ENCODE results near the gene RAB3GAP2.

Gene RAB3GAP2

GRCh38 chr1:220291580-220291979 is 19.3 kb upstream of the RAB3GAP2 start:
- no peak for DNase-seq (ENCODE audit: low read depth, low spot score)
- no peak overlapping the region for H3K4me3 ChIP-seq (ENCODE audit: low read depth, low read length)
- no peak for TF ChIP-seq CTCF (IDR thresholded peaks at IDR 0.05; ENCODE audit: low read depth, low read length)
- in situ Hi-C loops (cut with HindIII; ENCODE audit: low sequenced_read_pairs), result no loop called here

GRCh38 chr1:220290140-220290761 is 18.0 kb upstream of the RAB3GAP2 start:
- no peak for DNase-seq (ENCODE audit: low read depth, low spot score)
- TF ChIP-seq CTCF (IDR thresholded peaks at IDR 0.05; ENCODE audit: low read depth, low read length), result no peak
- no peak overlapping the region for H3K4me3 ChIP-seq (ENCODE audit: low read depth, low read length)
- in situ Hi-C loops (cut with HindIII; ENCODE audit: low sequenced_read_pairs), result no loop called here

GRCh38 chr1:220287129-220287528 is 14.9 kb upstream of the RAB3GAP2 start:
- no peak for TF ChIP-seq CTCF (IDR thresholded peaks at IDR 0.05; ENCODE audit: low read depth, low read length)
- in situ Hi-C loops (cut with HindIII; ENCODE audit: low sequenced_read_pairs), result no loop called here
- DNase-seq (ENCODE audit: low read depth, low spot score), result no peak
- H3K4me3 ChIP-seq (ENCODE audit: low read depth, low read length), result no peak overlapping the region

- in situ Hi-C loops (cut with HindIII; ENCODE audit: low sequenced_read_pairs), result no loop called here
Observed at GRCh38 chr1:220283625-220284024, 11.4 kb upstream of the RAB3GAP2 start.

GRCh38 chr1:220281159-220281574 is 8.9 kb upstream of the RAB3GAP2 start:
- in situ Hi-C loops (cut with HindIII; ENCODE audit: low sequenced_read_pairs), result no loop called here
- peak; percentile 48 for TF ChIP-seq CTCF (IDR thresholded peaks at IDR 0.05; ENCODE audit: low read depth, low read length)
- DNase-seq (ENCODE audit: low read depth, low spot score), result no peak

More at GRCh38 chr1:220283625-220284024, 11.4 kb upstream of the RAB3GAP2 start:
- TF ChIP-seq CTCF (IDR thresholded peaks at IDR 0.05; ENCODE audit: low read depth, low read length), result no peak
- H3K4me3 ChIP-seq (ENCODE audit: low read depth, low read length), result no peak overlapping the region
- DNase-seq (ENCODE audit: low read depth, low spot score), result no peak

GRCh38 chr1:220280249-220280648 is 8.0 kb upstream of the RAB3GAP2 start:
- no peak for TF ChIP-seq CTCF (IDR thresholded peaks at IDR 0.05; ENCODE audit: low read depth, low read length)
- DNase-seq (ENCODE audit: low read depth, low spot score), result no peak
- in situ Hi-C loops (cut with HindIII; ENCODE audit: low sequenced_read_pairs), result no loop called here
- H3K4me3 ChIP-seq (ENCODE audit: low read depth, low read length), result no peak overlapping the region

More at GRCh38 chr1:220281159-220281574, 8.9 kb upstream of the RAB3GAP2 start:
- H3K4me3 ChIP-seq (ENCODE audit: low read depth, low read length), result no peak overlapping the region

Data from astrocyte of the spinal cord (primary cell).